ENCODE results near the gene ERH. TPM values are rescaled to one million over a fixed set of nuclear protein-coding genes. Genes with fewer than 3 reads are reported as not detected.
A peak's percentile ranks its signal among the peaks of the same experiment; 100 is the strongest.
"Not testable (repeated sequence)": the region's sequence is repeated elsewhere in the genome, so short reads cannot be mapped to it uniquely, and the experiment has no call there.

The ERH gene
- total and polyA plus RNA-seq, 12 donors = 102 to 151 (median 130) TPM

GRCh38 chr14:69398818-69399210 is 715 bp upstream of the ERH start:
- peak overlapping the region in 9 of 10 donors; percentile 76 to 94 (median 87) for H3K27ac ChIP-seq
- WGBS, 2 donors = 0 to 1% methylated on average over 18 of the region's 18 CpGs
- DNase-seq = no peak
- no peaks in the 10 kb centered on the region for H3K9me3 ChIP-seq
- peaks cover 0 to 27% (median 22%) of the 10 kb centered on the region in 9 donors for H3K36me3 ChIP-seq
- intact Hi-C loops (cut with DNase I) = no loop called here
- H3K4me1 ChIP-seq = peaks cover 17 to 65% (median 49%) of the 10 kb centered on the region in 9 donors
- H3K27me3 ChIP-seq = no peaks in the 10 kb centered on the region
- H3K4me3 ChIP-seq = peak overlapping the region; percentile 67 to 92 (median 78)
- peak in 2 of 8 donors; percentile 19 to 21 for ATAC-seq
- no peak for TF ChIP-seq CTCF (IDR thresholded peaks at IDR 0.05)

- Histone ChIP-seq H3K36me3 (peaks cover 0 to 56% (median 40%) of the 10 kb centered on the region in 9 donors), H3K4me3 (no peak overlapping the region), H3K27me3 (no peaks in the 10 kb centered on the region), H3K27ac (no peak overlapping the region), H3K9me3 (no peaks in the 10 kb centered on the region), H3K4me1 (peaks cover 17 to 68% (median 50%) of the 10 kb centered on the region in 9 donors)
- ATAC-seq = no peak
- 89 to 92% methylated on average over 4 of the region's 4 CpGs for WGBS, 2 donors
- intact Hi-C loops (cut with DNase I) = no loop called here
- TF ChIP-seq CTCF (IDR thresholded peaks at IDR 0.05) = no peak
- DNase-seq = no peak
These were observed 2.2 kb downstream of the ERH start for GRCh38 chr14:69395929-69396328.

- Histone ChIP-seq H3K36me3 (peaks cover 0 to 91% (median 49%) of the 10 kb centered on the region in 9 donors), H3K4me3 (no peak overlapping the region), H3K27me3 (no peaks in the 10 kb centered on the region), H3K9me3 (no peaks in the 10 kb centered on the region), H3K4me1 (peaks cover 4 to 53% (median 33%) of the 10 kb centered on the region in 9 donors), H3K27ac (no peak overlapping the region)
- ATAC-seq (no peak), DNase-seq (no peak)
- intact Hi-C loops (cut with DNase I) = no loop called here
- TF ChIP-seq CTCF (IDR thresholded peaks at IDR 0.05) = no peak
- 98 to 100% methylated on average over 3 of the region's 3 CpGs for WGBS, 2 donors
These were observed 5.6 kb downstream of the ERH start for GRCh38 chr14:69392481-69392880.

GRCh38 chr14:69391400-69391799 is 6.7 kb downstream of the ERH start:
- intact Hi-C loops (cut with DNase I); H3K9me3 ChIP-seq; ATAC-seq; H3K27ac ChIP-seq; H3K4me3 ChIP-seq; H3K27me3 ChIP-seq; DNase-seq: not testable (repeated sequence)
- H3K4me1 ChIP-seq = peaks cover 0 to 42% (median 23%) of the 10 kb centered on the region in 9 donors
- H3K36me3 ChIP-seq = peaks cover 0 to 100% (median 52%) of the 10 kb centered on the region in 9 donors
- 67 to 79% methylated on average over 8 of the region's 8 CpGs for WGBS, 2 donors

DNA sequence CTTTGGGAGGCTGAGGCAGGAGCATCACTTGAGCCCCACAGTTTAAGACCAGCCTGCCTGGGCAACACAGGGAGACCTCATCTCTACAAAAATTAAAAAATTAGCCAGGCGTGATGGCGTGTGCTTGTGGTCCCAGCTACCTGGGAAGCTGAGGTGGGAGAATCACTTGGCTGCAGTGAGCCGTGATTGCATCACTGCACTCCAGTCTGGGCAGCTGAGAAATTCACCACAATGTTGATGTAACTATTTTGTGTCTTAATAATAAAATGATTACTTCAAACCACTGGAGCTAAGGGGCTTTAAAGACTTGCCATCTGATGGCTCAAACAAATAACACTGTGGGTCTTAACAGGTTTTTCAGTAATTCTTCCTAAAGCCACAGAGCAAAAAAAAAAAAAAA is 10.8 kb downstream of the ERH start:
- Histone ChIP-seq H3K27me3 (no peaks in the 10 kb centered on the region), H3K4me3 (no peak overlapping the region), H3K36me3 (peaks cover 0 to 99% (median 31%) of the 10 kb centered on the region in 9 donors), H3K4me1 (peaks cover 0 to 21% (median 11%) of the 10 kb centered on the region in 9 donors), H3K27ac (no peak overlapping the region), H3K9me3 (no peaks in the 10 kb centered on the region)
- TF ChIP-seq CTCF (IDR thresholded peaks at IDR 0.05) = no peak
- ATAC-seq (no peak), DNase-seq (no peak)
- intact Hi-C loops (cut with DNase I) = loop anchor here in 1 of 10 donors (10.0 kb wide), 1 partner anchor 1143 kb away; no protein-coding TSS in a partner anchor
- 88 to 92% methylated on average over 3 of the region's 3 CpGs for WGBS, 2 donors

Measured in heart right ventricle (tissue), 16 donors.